GM20000 (cell line): ENCODE data around the gene CRYGS.
"Not testable (repeated sequence)": the region's sequence is repeated elsewhere in the genome, so short reads cannot be mapped to it uniquely, and the experiment has no call there.

Experiments
- DNase-seq: peaks from one replicate; pipeline ENCODE4 v3.0.0; 2012; ENCODE audit warnings: low spot score
- TF ChIP-seq, protein P1 (sequence below): IDR thresholded peaks from 2 replicates; pipeline ENCODE4 v1.5.1; 2012; ENCODE audit warnings: mild to moderate bottlenecking, control low read depth; ENCODE audit errors: extremely low read depth, missing control alignments

The CRYGS gene

DNA sequence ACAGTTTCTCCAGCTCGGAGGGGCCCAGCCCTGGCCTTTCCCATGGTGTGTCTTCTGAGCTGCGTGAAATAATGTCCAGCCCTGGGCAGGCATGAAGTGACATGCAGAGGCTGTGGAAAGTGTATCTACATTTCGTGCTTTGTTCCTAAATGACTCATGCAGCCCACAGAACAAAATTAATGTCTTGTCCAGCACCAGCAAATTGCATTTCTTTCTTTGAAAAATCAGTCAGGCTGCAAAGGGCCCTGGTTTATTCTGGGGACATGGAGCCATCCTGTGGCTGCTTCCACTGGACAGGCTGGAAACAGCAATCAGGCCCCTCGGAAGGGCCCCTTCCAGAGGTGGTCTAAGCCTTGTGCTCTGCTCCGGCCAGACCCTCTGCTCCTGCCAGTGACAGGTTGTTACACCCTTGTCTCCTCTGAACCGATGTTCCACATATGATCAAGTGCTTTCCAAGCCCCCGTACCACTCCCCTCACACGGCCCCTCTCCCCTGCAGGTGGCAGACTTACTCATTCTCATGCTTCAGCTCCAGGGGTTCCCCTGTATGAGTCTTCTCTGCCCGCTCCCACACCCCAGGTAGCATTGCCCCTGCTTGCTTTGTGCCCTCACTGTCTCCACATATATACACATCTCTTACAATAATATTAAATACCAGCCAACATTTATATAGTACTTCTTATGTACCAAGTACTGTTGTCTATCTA lies 33.7 kb downstream of the CRYGS start:
- TF ChIP-seq, protein P1, sequence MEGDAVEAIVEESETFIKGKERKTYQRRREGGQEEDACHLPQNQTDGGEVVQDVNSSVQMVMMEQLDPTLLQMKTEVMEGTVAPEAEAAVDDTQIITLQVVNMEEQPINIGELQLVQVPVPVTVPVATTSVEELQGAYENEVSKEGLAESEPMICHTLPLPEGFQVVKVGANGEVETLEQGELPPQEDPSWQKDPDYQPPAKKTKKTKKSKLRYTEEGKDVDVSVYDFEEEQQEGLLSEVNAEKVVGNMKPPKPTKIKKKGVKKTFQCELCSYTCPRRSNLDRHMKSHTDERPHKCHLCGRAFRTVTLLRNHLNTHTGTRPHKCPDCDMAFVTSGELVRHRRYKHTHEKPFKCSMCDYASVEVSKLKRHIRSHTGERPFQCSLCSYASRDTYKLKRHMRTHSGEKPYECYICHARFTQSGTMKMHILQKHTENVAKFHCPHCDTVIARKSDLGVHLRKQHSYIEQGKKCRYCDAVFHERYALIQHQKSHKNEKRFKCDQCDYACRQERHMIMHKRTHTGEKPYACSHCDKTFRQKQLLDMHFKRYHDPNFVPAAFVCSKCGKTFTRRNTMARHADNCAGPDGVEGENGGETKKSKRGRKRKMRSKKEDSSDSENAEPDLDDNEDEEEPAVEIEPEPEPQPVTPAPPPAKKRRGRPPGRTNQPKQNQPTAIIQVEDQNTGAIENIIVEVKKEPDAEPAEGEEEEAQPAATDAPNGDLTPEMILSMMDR, result no peak
- peak; percentile 32 for DNase-seq

GRCh38 chr3:186509423-186509822 lies 34.8 kb downstream of the CRYGS start:
- TF ChIP-seq, protein P1, result no peak

GRCh38 chr3:186506857-186507256 lies 37.3 kb downstream of the CRYGS start:
- TF ChIP-seq, protein P1, result no peak
- no peak for DNase-seq

More at GRCh38 chr3:186509423-186509822, 34.8 kb downstream of the CRYGS start:
- no peak for DNase-seq

GRCh38 chr3:186506191-186506739 lies 37.9 kb downstream of the CRYGS start:
- TF ChIP-seq, protein P1, result no peak
- no peak for DNase-seq

GRCh38 chr3:186502966-186503712 lies 41.0 kb downstream of the CRYGS start:
- TF ChIP-seq, protein P1, result no peak
- DNase-seq, result no peak

DNA sequence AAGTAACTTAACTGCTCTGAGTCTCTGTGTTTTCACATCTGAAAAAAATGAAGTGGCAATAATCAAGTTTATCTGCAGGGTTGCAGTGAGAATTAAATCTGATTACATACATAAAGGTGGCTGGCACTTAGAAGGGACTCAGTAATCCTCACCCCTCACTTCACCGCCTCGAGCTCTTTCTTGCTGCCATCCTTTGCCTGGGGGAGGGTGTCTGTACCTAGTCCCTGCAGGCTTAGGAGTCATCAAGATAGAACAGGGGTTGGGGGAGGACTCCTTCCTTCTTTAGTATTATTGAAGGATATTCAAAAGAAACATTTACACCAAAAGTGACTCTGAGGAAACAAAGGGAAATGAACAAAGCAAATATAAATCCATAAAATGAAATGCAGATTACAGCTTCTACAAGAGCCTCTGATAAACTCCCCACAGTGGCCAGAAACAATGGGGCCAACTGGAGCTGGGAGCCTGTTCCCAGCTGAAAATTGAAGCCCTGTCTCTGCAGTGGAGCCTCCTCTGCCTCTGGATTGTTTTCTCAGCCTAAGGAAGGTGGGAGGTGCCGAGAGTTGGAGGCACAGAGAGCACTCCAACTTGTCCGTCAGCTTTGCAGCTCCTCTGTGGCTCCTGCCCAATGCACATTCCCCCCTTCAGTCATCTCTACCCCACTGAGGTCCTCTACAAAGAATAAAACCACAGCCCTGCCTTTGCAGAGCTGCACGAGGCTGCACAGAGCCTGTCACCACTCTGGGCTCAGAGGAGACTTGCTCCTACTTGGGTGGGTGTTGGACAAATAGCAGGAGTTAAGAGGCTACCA lies 41.8 kb downstream of the CRYGS start:
- DNase-seq, result no peak
- TF ChIP-seq, protein P1, result no peak

GRCh38 chr3:186499949-186500348 lies 44.2 kb downstream of the CRYGS start:
- not testable (repeated sequence) for DNase-seq

DNA sequence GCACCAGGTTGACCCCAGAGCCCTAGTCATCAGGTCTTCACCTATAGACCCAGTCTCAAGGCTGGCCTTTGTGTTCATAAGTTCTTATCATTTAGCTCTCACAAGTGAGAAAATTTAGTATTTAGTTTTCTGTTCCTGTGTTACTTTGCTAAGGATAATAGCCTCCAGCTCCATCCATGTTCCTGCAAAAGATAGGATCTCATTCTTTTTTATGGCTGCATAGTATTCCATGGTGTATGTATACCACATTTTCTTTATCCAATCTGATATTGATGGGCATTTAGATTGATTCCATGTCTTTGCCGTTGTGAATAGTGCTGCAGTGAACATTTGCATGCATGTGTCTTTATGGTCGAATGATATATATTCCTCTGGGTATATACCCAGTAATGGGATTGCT lies 46.2 kb downstream of the CRYGS start:
- not testable (repeated sequence) for DNase-seq
